HepG2 (cell line): ENCODE data around the gene ADCY5. TPM values are rescaled to one million over a fixed set of nuclear protein-coding genes. Genes with fewer than 3 reads are reported as not detected.

Source experiments
- AHR ChIP-seq: IDR thresholded peaks from 2 replicates; pipeline ENCODE4 v1.6.1; 2018; ENCODE audit warnings: missing genetic modification reagents, missing compliant biosample characterization
- CCDC6 ChIP-seq: sonication (generic); formaldehyde crosslinking; IDR thresholded peaks from 2 replicates; pipeline ENCODE4 v1.8.1; 2022; ENCODE audit warnings: mild to moderate bottlenecking, missing genetic modification reagents, moderate library complexity
- DPF2 ChIP-seq: sonication (generic); formaldehyde crosslinking; IDR thresholded peaks from 2 replicates; pipeline ENCODE4 v1.4.0; 2020; ENCODE audit warnings: mild to moderate bottlenecking, low read depth, missing genetic modification reagents, borderline replicate concordance
- MED13 ChIP-seq: sonication (generic); formaldehyde crosslinking; IDR thresholded peaks from 2 replicates; pipeline ENCODE4 v1.5.0; 2020; ENCODE audit warnings: missing genetic modification reagents
- MTA1 ChIP-seq: sonication (generic); formaldehyde crosslinking; IDR thresholded peaks from 2 replicates; pipeline ENCODE4 v1.4.0; 2020; ENCODE audit warnings: missing genetic modification reagents, mild to moderate bottlenecking, borderline replicate concordance
- PHF21A ChIP-seq: sonication (generic); formaldehyde crosslinking; IDR thresholded peaks from 2 replicates; pipeline ENCODE4 v1.5.0; 2020; ENCODE audit warnings: mild to moderate bottlenecking, missing genetic modification reagents
- RARG ChIP-seq: sonication (generic); formaldehyde crosslinking; IDR thresholded peaks from 2 replicates; pipeline ENCODE4 v1.4.0; 2020; ENCODE audit warnings: low read depth, mild to moderate bottlenecking, missing genetic modification reagents
- RFX3 ChIP-seq: IDR thresholded peaks from 2 replicates; pipeline ENCODE4 v1.6.1; 2016; ENCODE audit warnings: missing biosample characterization, missing genetic modification reagents
- SMC3 ChIP-seq: IDR thresholded peaks from 2 replicates; pipeline ENCODE4 v1.6.1; 2011; ENCODE audit warnings: low read length, improper control_type of control experiment
- TMF1 ChIP-seq: sonication (generic); formaldehyde crosslinking; IDR thresholded peaks from 2 replicates; pipeline ENCODE4 v1.8.1; 2022; ENCODE audit warnings: low read depth, missing genetic modification reagents
- ZBTB2 ChIP-seq: sonication (generic); formaldehyde crosslinking; IDR thresholded peaks from 2 replicates; pipeline ENCODE4 v1.8.0; 2022; ENCODE audit warnings: low read depth, missing genetic modification reagents
- ZNF235 ChIP-seq: sonication (generic); formaldehyde crosslinking; IDR thresholded peaks from 2 replicates; pipeline ENCODE4 v1.8.1; 2023; ENCODE audit warnings: mild to moderate bottlenecking, missing genetic modification reagents, borderline replicate concordance
- ZNF547 ChIP-seq: sonication (generic); formaldehyde crosslinking; IDR thresholded peaks from 2 replicates; pipeline ENCODE4 v1.5.1; 2020; ENCODE audit warnings: mild to moderate bottlenecking, missing genetic modification reagents
- ZNF570 ChIP-seq: sonication (generic); formaldehyde crosslinking; IDR thresholded peaks from 2 replicates; pipeline ENCODE4 v1.4.0; 2020; ENCODE audit warnings: mild to moderate bottlenecking, missing genetic modification reagents, borderline replicate concordance
- ZNF773 ChIP-seq: sonication (generic); formaldehyde crosslinking; IDR thresholded peaks from 2 replicates; pipeline ENCODE4 v1.4.0; 2020; ENCODE audit warnings: missing genetic modification reagents, borderline replicate concordance
- polyA plus RNA-seq, 8 experiments: library from polyadenylated mRNA; depleted of rRNA in 3 of 8; stranded (reverse) in 7 of 8; unstranded in 1 of 8; fragments of >200 nt; fragmentation: Illumina TruSeq in 4 of 8; extraction: Trizol in 4 of 8; gene quantifications; 2 replicates each; pipeline versions ENCODE4 v1.2.1 to v1.2.3, GENCODE V29; 2011 to 2016; ENCODE audit warnings: low read depth in 4 of 8, missing spikeins in 1 of 8, mixed read lengths in 1 of 8; ENCODE audit not compliant: insufficient read depth in 1 of 8
- total RNA-seq, 5 experiments: library from RNA; depleted of rRNA; stranded (reverse); fragments of >200 nt; fragmentation: Illumina TruSeq; extraction: Trizol; gene quantifications; 2 replicates each; pipeline ENCODE4 v1.2.3, GENCODE V29; 2016; ENCODE audit warnings: low read depth in 1 of 5
- TF ChIP-seq, protein P1 (sequence below): sonication (generic); formaldehyde crosslinking; conservative IDR thresholded peaks from 2 replicates; pipeline ENCODE4 v1.8.1; 2023; ENCODE audit warnings: missing genetic modification reagents
- TF ChIP-seq, protein P2 (sequence below): sonication (generic); formaldehyde crosslinking; IDR thresholded peaks from 2 replicates; pipeline ENCODE4 v1.4.0; 2020; ENCODE audit warnings: missing genetic modification reagents
- TF ChIP-seq, protein P3 (sequence below): fragments of 450-650 bp; IDR thresholded peaks from 2 replicates; pipeline ENCODE4 v1.6.1; 2017; ENCODE audit warnings: mild to moderate bottlenecking
- TF ChIP-seq, protein P4 (sequence below): sonication (generic); formaldehyde crosslinking; IDR thresholded peaks from 2 replicates; pipeline ENCODE4 v1.5.0; 2020; ENCODE audit warnings: missing genetic modification reagents
- TF ChIP-seq, protein P5 (sequence below): sonication (generic); formaldehyde crosslinking; IDR thresholded peaks from 2 replicates; pipeline ENCODE4 v1.8.0; 2023; ENCODE audit warnings: mild to moderate bottlenecking, missing genetic modification reagents

The ADCY5 gene
- total and polyA plus RNA-seq, 2 of the 13 experiments (the other 11 are each of a cell fraction or from before 2014, with no cell fraction given): not detected

DNA sequence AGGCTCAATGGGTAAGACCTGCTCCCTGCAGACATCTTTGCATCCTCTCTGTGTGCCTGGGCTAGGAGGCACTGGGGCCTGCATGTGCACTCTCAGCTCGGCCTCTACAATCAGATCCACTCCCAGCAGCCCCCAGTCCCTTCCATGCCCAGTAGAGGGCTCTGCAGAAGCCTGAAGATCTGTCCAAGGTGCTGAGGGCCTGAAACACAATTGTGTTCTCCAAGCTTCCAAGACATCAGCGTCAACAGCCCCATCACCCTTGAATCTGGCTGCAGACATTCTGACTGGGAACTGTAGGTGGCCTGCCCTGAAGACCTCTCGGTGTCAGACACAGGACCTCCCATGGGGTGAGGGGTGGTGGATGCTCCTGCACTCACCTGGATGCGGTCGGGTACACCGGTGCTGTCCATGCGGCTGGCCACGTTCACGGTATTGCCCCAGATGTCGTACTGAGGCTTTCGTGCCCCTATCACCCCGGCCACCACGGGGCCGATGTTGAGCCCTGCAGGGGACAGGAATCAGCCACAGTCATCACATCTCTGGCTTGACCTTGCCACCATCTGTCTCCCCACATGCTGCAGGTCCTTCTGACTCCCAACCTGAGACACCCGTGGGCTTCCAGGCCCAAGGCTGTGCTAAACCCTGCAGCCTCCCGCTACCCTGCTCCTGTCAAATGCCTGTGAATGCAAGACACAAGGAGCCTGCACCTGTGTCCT lies 162.4 kb downstream of the ADCY5 start (continued):
- TF ChIP-seq, protein P1, sequence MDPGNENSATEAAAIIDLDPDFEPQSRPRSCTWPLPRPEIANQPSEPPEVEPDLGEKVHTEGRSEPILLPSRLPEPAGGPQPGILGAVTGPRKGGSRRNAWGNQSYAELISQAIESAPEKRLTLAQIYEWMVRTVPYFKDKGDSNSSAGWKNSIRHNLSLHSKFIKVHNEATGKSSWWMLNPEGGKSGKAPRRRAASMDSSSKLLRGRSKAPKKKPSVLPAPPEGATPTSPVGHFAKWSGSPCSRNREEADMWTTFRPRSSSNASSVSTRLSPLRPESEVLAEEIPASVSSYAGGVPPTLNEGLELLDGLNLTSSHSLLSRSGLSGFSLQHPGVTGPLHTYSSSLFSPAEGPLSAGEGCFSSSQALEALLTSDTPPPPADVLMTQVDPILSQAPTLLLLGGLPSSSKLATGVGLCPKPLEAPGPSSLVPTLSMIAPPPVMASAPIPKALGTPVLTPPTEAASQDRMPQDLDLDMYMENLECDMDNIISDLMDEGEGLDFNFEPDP (CRISPR knock-in tag): no peak
- no peak for TF ChIP-seq PHF21A (CRISPR knock-in tag)
- TF ChIP-seq TMF1 (CRISPR knock-in tag): peak; percentile 79; the same call in 1 of the 2 replicates
- TF ChIP-seq SMC3: peak; percentile 59
- peak; percentile 77; the same call in 1 of the 2 replicates for TF ChIP-seq AHR (CRISPR knock-in tag)
- TF ChIP-seq, protein P2, sequence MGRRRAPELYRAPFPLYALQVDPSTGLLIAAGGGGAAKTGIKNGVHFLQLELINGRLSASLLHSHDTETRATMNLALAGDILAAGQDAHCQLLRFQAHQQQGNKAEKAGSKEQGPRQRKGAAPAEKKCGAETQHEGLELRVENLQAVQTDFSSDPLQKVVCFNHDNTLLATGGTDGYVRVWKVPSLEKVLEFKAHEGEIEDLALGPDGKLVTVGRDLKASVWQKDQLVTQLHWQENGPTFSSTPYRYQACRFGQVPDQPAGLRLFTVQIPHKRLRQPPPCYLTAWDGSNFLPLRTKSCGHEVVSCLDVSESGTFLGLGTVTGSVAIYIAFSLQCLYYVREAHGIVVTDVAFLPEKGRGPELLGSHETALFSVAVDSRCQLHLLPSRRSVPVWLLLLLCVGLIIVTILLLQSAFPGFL (CRISPR knock-in tag): 0 out of 2 replicates have a peak, but pooled peaks have one; percentile 49
- no peak for TF ChIP-seq ZNF570 (CRISPR knock-in tag)
- peak; percentile 90; the same call in 1 of the 2 replicates for TF ChIP-seq ZNF773 (CRISPR knock-in tag)
- TF ChIP-seq CCDC6 (CRISPR knock-in tag): peak; percentile 64; the same call in 1 of the 2 replicates
- TF ChIP-seq, protein P3, sequence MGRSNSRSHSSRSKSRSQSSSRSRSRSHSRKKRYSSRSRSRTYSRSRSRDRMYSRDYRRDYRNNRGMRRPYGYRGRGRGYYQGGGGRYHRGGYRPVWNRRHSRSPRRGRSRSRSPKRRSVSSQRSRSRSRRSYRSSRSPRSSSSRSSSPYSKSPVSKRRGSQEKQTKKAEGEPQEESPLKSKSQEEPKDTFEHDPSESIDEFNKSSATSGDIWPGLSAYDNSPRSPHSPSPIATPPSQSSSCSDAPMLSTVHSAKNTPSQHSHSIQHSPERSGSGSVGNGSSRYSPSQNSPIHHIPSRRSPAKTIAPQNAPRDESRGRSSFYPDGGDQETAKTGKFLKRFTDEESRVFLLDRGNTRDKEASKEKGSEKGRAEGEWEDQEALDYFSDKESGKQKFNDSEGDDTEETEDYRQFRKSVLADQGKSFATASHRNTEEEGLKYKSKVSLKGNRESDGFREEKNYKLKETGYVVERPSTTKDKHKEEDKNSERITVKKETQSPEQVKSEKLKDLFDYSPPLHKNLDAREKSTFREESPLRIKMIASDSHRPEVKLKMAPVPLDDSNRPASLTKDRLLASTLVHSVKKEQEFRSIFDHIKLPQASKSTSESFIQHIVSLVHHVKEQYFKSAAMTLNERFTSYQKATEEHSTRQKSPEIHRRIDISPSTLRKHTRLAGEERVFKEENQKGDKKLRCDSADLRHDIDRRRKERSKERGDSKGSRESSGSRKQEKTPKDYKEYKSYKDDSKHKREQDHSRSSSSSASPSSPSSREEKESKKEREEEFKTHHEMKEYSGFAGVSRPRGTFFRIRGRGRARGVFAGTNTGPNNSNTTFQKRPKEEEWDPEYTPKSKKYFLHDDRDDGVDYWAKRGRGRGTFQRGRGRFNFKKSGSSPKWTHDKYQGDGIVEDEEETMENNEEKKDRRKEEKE: no peak
- TF ChIP-seq ZBTB2 (CRISPR knock-in tag): no peak
- TF ChIP-seq, protein P4, sequence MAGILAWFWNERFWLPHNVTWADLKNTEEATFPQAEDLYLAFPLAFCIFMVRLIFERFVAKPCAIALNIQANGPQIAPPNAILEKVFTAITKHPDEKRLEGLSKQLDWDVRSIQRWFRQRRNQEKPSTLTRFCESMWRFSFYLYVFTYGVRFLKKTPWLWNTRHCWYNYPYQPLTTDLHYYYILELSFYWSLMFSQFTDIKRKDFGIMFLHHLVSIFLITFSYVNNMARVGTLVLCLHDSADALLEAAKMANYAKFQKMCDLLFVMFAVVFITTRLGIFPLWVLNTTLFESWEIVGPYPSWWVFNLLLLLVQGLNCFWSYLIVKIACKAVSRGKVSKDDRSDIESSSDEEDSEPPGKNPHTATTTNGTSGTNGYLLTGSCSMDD: no peak
- TF ChIP-seq MED13 (CRISPR knock-in tag): 0 out of 2 replicates have a peak, but pooled peaks have one; percentile 63
- TF ChIP-seq RARG (CRISPR knock-in tag): no peak
- TF ChIP-seq ZNF235 (CRISPR knock-in tag): 0 out of 2 replicates have a peak, but pooled peaks have one; percentile 67
- no peak for TF ChIP-seq MTA1
- TF ChIP-seq RFX3 (CRISPR knock-in tag): peak; percentile 22; the same call in 1 of the 2 replicates
- TF ChIP-seq, protein P5, sequence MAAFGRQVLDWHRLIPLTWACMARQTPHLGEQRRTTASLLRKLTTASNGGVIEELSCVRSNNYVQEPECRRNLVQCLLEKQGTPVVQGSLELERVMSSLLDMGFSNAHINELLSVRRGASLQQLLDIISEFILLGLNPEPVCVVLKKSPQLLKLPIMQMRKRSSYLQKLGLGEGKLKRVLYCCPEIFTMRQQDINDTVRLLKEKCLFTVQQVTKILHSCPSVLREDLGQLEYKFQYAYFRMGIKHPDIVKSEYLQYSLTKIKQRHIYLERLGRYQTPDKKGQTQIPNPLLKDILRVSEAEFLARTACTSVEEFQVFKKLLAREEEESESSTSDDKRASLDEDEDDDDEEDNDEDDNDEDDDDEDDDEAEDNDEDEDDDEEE (CRISPR knock-in tag): peak; percentile 28; the same call in 1 of the 2 replicates
- 0 out of 2 replicates have a peak, but pooled peaks have one; percentile 55 for TF ChIP-seq ZNF547
- no peak for TF ChIP-seq DPF2
